ENCODE results near the gene MRPS24.

MRPS24 gene

GRCh38 chr7:43872406-43873110 lies 3.2 kb upstream of the MRPS24 start:
- no peak for DNase-seq (ENCODE audit: extremely low spot score)
- CTCF ChIA-PET, result no interaction called here
- POLR2A ChIA-PET, result no interaction called here
- TF ChIP-seq ARNT (IDR thresholded peaks at IDR 0.05), result no peak
- no peak for TF ChIP-seq SP1 (IDR thresholded peaks at IDR 0.05)
- TF ChIP-seq TARDBP (IDR thresholded peaks at IDR 0.05), result no peak
- TF ChIP-seq BHLHE40 (IDR thresholded peaks at IDR 0.05; ENCODE audit: borderline replicate concordance), result no peak
- TF ChIP-seq HDGF (IDR thresholded peaks at IDR 0.05; ENCODE audit: borderline replicate concordance), result no peak
- TF ChIP-seq FOXK2 (IDR thresholded peaks at IDR 0.05), result no peak
- TF ChIP-seq L3MBTL2 (conservative IDR thresholded peaks at IDR 0.05), result no peak
- TF ChIP-seq FOXA1 (IDR thresholded peaks at IDR 0.05), result no peak
- TF ChIP-seq ELF4 (IDR thresholded peaks at IDR 0.05), result no peak

GRCh38 chr7:43871064-43871463 lies 1.7 kb upstream of the MRPS24 start:
- no peak for DNase-seq (ENCODE audit: extremely low spot score)
- TF ChIP-seq NFRKB (IDR thresholded peaks at IDR 0.05) (no peak), ELF4 (IDR thresholded peaks at IDR 0.05) (no peak), FOXK2 (IDR thresholded peaks at IDR 0.05) (no peak)
- POLR2A ChIA-PET, result no interaction called here
- CTCF ChIA-PET, result no interaction called here

- ChIA-PET CTCF (no interaction called here), POLR2A (no interaction called here)
- TF ChIP-seq BHLHE40 (IDR thresholded peaks at IDR 0.05; ENCODE audit: borderline replicate concordance), result no peak
- no peak for TF ChIP-seq TARDBP (IDR thresholded peaks at IDR 0.05)
- TF ChIP-seq NFRKB (IDR thresholded peaks at IDR 0.05), result no peak
- TF ChIP-seq L3MBTL2 (conservative IDR thresholded peaks at IDR 0.05), result no peak
- no peak for TF ChIP-seq ARNT (IDR thresholded peaks at IDR 0.05)
- no peak for TF ChIP-seq LEF1 (IDR thresholded peaks at IDR 0.05; ENCODE audit: borderline replicate concordance)
- TF ChIP-seq FOXK2 (IDR thresholded peaks at IDR 0.05), result no peak
- TF ChIP-seq CTBP1 (IDR thresholded peaks at IDR 0.05; ENCODE audit: borderline replicate concordance), result no peak
- no peak for TF ChIP-seq PKNOX1 (IDR thresholded peaks at IDR 0.05)
- no peak for TF ChIP-seq ELF4 (IDR thresholded peaks at IDR 0.05)
- no peak for TF ChIP-seq FOXA1 (IDR thresholded peaks at IDR 0.05)
- no peak for TF ChIP-seq FOXM1 (IDR thresholded peaks at IDR 0.05; ENCODE audit: borderline replicate concordance)
- TF ChIP-seq SP1 (IDR thresholded peaks at IDR 0.05), result no peak
- no peak for TF ChIP-seq HDGF (IDR thresholded peaks at IDR 0.05; ENCODE audit: borderline replicate concordance)
- TF ChIP-seq SUZ12 (IDR thresholded peaks at IDR 0.05), result no peak
- no peak for DNase-seq (ENCODE audit: extremely low spot score)
These were observed 999 bp upstream of the MRPS24 start for GRCh38 chr7:43870316-43870715.

GRCh38 chr7:43869867-43870240 lies 537 bp upstream of the MRPS24 start:
- TF ChIP-seq HDGF (IDR thresholded peaks at IDR 0.05; ENCODE audit: borderline replicate concordance) (no peak), ARNT (IDR thresholded peaks at IDR 0.05) (no peak), BHLHE40 (IDR thresholded peaks at IDR 0.05; ENCODE audit: borderline replicate concordance) (no peak), TARDBP (IDR thresholded peaks at IDR 0.05) (no peak), ELF4 (IDR thresholded peaks at IDR 0.05) (no peak), SP1 (IDR thresholded peaks at IDR 0.05) (no peak), PKNOX1 (IDR thresholded peaks at IDR 0.05) (no peak), L3MBTL2 (conservative IDR thresholded peaks at IDR 0.05) (0 out of 2 replicates have a peak, but pooled peaks have one; percentile 6)
- CTCF ChIA-PET, result interaction anchor here (1.0 kb wide), 1 partner anchor 32 kb away, joined by 5 read pairs; no protein-coding TSS in a partner anchor
- POLR2A ChIA-PET, result interaction anchor here (0.6 to 1.9 kb wide), 19 partner anchors 8 to 205 kb away, joined by 3 to 10 read pairs (median 4); partner anchors contain the start of genes UBE2D4 and URGCP
- DNase-seq (ENCODE audit: extremely low spot score), result no peak

- POLR2A ChIA-PET, result interaction anchor here (0.6 to 1.9 kb wide), 5 partner anchors 11 to 763 kb away, joined by 3 to 7 read pairs (median 4); partner anchors contain the start of gene UBE2D4
- no peak for DNase-seq (ENCODE audit: extremely low spot score)
- CTCF ChIA-PET, result interaction anchor here (0.6 kb wide), 1 partner anchor 28 kb away, joined by 3 read pairs; no protein-coding TSS in a partner anchor
- no peak for TF ChIP-seq ZNF384 (IDR thresholded peaks at IDR 0.05)
- TF ChIP-seq HDGF (IDR thresholded peaks at IDR 0.05; ENCODE audit: borderline replicate concordance), result no peak
- no peak for TF ChIP-seq TARDBP (IDR thresholded peaks at IDR 0.05)
- no peak for TF ChIP-seq L3MBTL2 (conservative IDR thresholded peaks at IDR 0.05)
- no peak for TF ChIP-seq ELF4 (IDR thresholded peaks at IDR 0.05)
- no peak for TF ChIP-seq FOXK2 (IDR thresholded peaks at IDR 0.05)
- TF ChIP-seq ARNT (IDR thresholded peaks at IDR 0.05), result no peak
- TF ChIP-seq FOXM1 (IDR thresholded peaks at IDR 0.05; ENCODE audit: borderline replicate concordance), result no peak
- TF ChIP-seq CTBP1 (IDR thresholded peaks at IDR 0.05; ENCODE audit: borderline replicate concordance), result no peak
- no peak for TF ChIP-seq SP1 (IDR thresholded peaks at IDR 0.05)
- TF ChIP-seq SUZ12 (IDR thresholded peaks at IDR 0.05), result no peak
- no peak for TF ChIP-seq BHLHE40 (IDR thresholded peaks at IDR 0.05; ENCODE audit: borderline replicate concordance)
- TF ChIP-seq NFRKB (IDR thresholded peaks at IDR 0.05), result no peak
- TF ChIP-seq PKNOX1 (IDR thresholded peaks at IDR 0.05), result no peak
- no peak for TF ChIP-seq LEF1 (IDR thresholded peaks at IDR 0.05; ENCODE audit: borderline replicate concordance)
- no peak for TF ChIP-seq FOXA1 (IDR thresholded peaks at IDR 0.05)
These were observed 674 bp downstream of the MRPS24 start for GRCh38 chr7:43868681-43869005.

- TF ChIP-seq BHLHE40 (IDR thresholded peaks at IDR 0.05; ENCODE audit: borderline replicate concordance) (no peak), L3MBTL2 (conservative IDR thresholded peaks at IDR 0.05) (no peak), SUZ12 (IDR thresholded peaks at IDR 0.05) (no peak), CTBP1 (IDR thresholded peaks at IDR 0.05; ENCODE audit: borderline replicate concordance) (no peak), ARNT (IDR thresholded peaks at IDR 0.05) (no peak), FOXK2 (IDR thresholded peaks at IDR 0.05) (no peak), ZNF384 (IDR thresholded peaks at IDR 0.05) (no peak), PKNOX1 (IDR thresholded peaks at IDR 0.05) (no peak), SP1 (IDR thresholded peaks at IDR 0.05) (no peak), FOXM1 (IDR thresholded peaks at IDR 0.05; ENCODE audit: borderline replicate concordance) (no peak), HDGF (IDR thresholded peaks at IDR 0.05; ENCODE audit: borderline replicate concordance) (no peak), LEF1 (IDR thresholded peaks at IDR 0.05; ENCODE audit: borderline replicate concordance) (no peak), FOXA1 (IDR thresholded peaks at IDR 0.05) (no peak), TARDBP (IDR thresholded peaks at IDR 0.05) (no peak)
- CTCF ChIA-PET, result interaction anchor here (0.6 kb wide), 1 partner anchor 28 kb away, joined by 3 read pairs; no protein-coding TSS in a partner anchor
- no peak for DNase-seq (ENCODE audit: extremely low spot score)
- POLR2A ChIA-PET, result interaction anchor here (0.7 to 1.9 kb wide), 3 partner anchors 12 to 58 kb away, joined by 4 to 7 read pairs (median 6); partner anchors contain the start of gene UBE2D4
These were observed 1.1 kb downstream of the MRPS24 start for GRCh38 chr7:43868181-43868580.
